KMS-11 (cell line): Measurements from ENCODE around the gene MYBL2.

Source experiments
- H2AFZ ChIP-seq: fragments of 200-600 bp; sonication (generic); 2 replicates; pipeline ENCODE4 v1.6.1; 2016; ENCODE audit warnings: antibody characterized with exemption, mixed run types, low read depth
- H3K27ac ChIP-seq: fragments of 200-600 bp; sonication (generic); 2 replicates; pipeline ENCODE4 v1.6.1; 2016; ENCODE audit warnings: mild to moderate bottlenecking, mixed run types
- H3K27me3 ChIP-seq: fragments of 200-600 bp; sonication (generic); 2 replicates; pipeline ENCODE4 v1.6.1; 2017; ENCODE audit warnings: mild to moderate bottlenecking, low read depth, mixed run types, moderate library complexity; ENCODE audit not compliant: insufficient read depth
- H3K36me3 ChIP-seq: fragments of 200-600 bp; sonication (generic); 2 replicates; pipeline ENCODE4 v1.6.1; 2017; ENCODE audit warnings: mild to moderate bottlenecking, mixed run types; ENCODE audit not compliant: insufficient read depth
- H3K4me1 ChIP-seq: fragments of 200-600 bp; sonication (generic); 2 replicates; pipeline ENCODE4 v1.6.1; 2016; ENCODE audit warnings: mild to moderate bottlenecking, low read depth, mixed run types; ENCODE audit not compliant: poor library complexity, severe bottlenecking
- H3K4me2 ChIP-seq: fragments of 200-600 bp; sonication (generic); 2 replicates; pipeline ENCODE4 v1.7.0; 2016; ENCODE audit warnings: mild to moderate bottlenecking, mixed run types
- H3K4me3 ChIP-seq: fragments of 200-600 bp; sonication (generic); IDR thresholded peaks from 2 replicates; pipeline ENCODE4 v1.6.1; 2017; ENCODE audit warnings: low read depth, low read length, mixed read lengths; ENCODE audit not compliant: insufficient read depth
- H3K79me2 ChIP-seq: fragments of 200-600 bp; sonication (generic); 2 replicates; pipeline ENCODE4 v1.6.1; 2016; ENCODE audit warnings: low read depth, mixed run types; ENCODE audit not compliant: insufficient read depth
- H3K9ac ChIP-seq: fragments of 200-600 bp; sonication (generic); 2 replicates; pipeline ENCODE4 v1.6.1; 2016; ENCODE audit warnings: mild to moderate bottlenecking, mixed run types
- H4K20me1 ChIP-seq: fragments of 200-600 bp; sonication (generic); 2 replicates; pipeline ENCODE4 v1.6.1; 2016; ENCODE audit warnings: mild to moderate bottlenecking, mixed run types; ENCODE audit not compliant: insufficient read depth
- TF ChIP-seq, protein P1 (sequence below): fragments of 200-600 bp; sonication (generic); conservative IDR thresholded peaks from 2 replicates; pipeline ENCODE4 v1.6.1; 2017; ENCODE audit warnings: low read depth, mild to moderate bottlenecking, antibody characterized with exemption, low read length, moderate library complexity, mixed read lengths

The MYBL2 gene

GRCh38 chr20:43726811-43727338 lies 60.0 kb downstream of the MYBL2 start, which contains the start of gene GTSF1L:
Gene GTSF1L, minus strand, starts transcription at chr20:43727002. Its CDS starts 308 bp downstream, at chr20:43726694.
- no peak within 1 kb of the TSS for H3K9ac ChIP-seq
- no peak within 1 kb of the TSS for H2AFZ ChIP-seq
- H3K4me2 ChIP-seq, result peak within 1 kb of the TSS; percentile 9; the same call in 1 of the 2 replicates
- peaks cover 17% of the 10 kb centered on the region for H3K4me1 ChIP-seq
- H3K36me3 ChIP-seq, result no peaks in the 10 kb centered on the region
- no peak within 1 kb of the TSS for H3K4me3 ChIP-seq
- no peak within 1 kb of the TSS for H3K27ac ChIP-seq
- no peaks in the 10 kb centered on the region for H3K27me3 ChIP-seq
- H3K79me2 ChIP-seq, result no peaks in the 10 kb centered on the region
- no peaks in the 10 kb centered on the region for H4K20me1 ChIP-seq
- TF ChIP-seq, protein P1, sequence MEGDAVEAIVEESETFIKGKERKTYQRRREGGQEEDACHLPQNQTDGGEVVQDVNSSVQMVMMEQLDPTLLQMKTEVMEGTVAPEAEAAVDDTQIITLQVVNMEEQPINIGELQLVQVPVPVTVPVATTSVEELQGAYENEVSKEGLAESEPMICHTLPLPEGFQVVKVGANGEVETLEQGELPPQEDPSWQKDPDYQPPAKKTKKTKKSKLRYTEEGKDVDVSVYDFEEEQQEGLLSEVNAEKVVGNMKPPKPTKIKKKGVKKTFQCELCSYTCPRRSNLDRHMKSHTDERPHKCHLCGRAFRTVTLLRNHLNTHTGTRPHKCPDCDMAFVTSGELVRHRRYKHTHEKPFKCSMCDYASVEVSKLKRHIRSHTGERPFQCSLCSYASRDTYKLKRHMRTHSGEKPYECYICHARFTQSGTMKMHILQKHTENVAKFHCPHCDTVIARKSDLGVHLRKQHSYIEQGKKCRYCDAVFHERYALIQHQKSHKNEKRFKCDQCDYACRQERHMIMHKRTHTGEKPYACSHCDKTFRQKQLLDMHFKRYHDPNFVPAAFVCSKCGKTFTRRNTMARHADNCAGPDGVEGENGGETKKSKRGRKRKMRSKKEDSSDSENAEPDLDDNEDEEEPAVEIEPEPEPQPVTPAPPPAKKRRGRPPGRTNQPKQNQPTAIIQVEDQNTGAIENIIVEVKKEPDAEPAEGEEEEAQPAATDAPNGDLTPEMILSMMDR, result no peak

DNA sequence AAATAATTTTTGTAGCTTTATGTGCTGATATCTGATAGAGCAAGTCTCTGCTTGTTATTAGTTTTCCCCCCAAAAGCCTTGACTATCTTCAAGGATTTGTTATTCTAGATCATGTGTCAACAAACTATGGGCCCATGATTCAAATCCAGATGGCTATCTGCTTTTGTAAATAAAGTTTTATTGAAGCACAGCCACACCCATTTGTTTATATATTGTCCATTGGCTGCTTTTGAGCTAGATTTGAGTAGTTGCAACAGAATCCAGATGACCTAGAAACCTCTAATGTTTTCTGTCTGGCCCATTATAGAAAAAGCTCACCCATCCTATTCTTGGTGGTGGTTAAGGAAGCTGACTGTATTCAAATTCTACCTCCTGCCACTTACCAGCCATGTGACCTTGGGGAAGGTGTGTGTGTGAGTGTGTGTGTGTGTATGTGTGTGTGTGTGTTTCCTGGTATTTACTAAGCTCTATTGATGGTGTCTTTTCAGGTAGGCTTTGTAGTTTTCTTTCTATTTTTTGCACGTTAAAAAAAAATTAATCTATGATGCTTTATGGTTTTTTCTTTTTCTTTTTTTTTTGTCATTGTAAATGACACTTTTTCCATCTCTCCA lies 61.2 kb downstream of the MYBL2 start:
- H3K9ac ChIP-seq, result no peak overlapping the region
- no peak overlapping the region for H3K4me3 ChIP-seq
- H3K27me3 ChIP-seq, result no peaks in the 10 kb centered on the region
- no peak overlapping the region for H3K27ac ChIP-seq
- no peaks in the 10 kb centered on the region for H3K79me2 ChIP-seq
- H3K4me2 ChIP-seq, result peak overlapping the region; percentile 9; the same call in 1 of the 2 replicates
- H3K4me1 ChIP-seq, result peaks cover 12% of the 10 kb centered on the region
- no peaks in the 10 kb centered on the region for H3K36me3 ChIP-seq
- H4K20me1 ChIP-seq, result no peaks in the 10 kb centered on the region
- TF ChIP-seq, protein P1, result no peak
- no peak overlapping the region for H2AFZ ChIP-seq

DNA sequence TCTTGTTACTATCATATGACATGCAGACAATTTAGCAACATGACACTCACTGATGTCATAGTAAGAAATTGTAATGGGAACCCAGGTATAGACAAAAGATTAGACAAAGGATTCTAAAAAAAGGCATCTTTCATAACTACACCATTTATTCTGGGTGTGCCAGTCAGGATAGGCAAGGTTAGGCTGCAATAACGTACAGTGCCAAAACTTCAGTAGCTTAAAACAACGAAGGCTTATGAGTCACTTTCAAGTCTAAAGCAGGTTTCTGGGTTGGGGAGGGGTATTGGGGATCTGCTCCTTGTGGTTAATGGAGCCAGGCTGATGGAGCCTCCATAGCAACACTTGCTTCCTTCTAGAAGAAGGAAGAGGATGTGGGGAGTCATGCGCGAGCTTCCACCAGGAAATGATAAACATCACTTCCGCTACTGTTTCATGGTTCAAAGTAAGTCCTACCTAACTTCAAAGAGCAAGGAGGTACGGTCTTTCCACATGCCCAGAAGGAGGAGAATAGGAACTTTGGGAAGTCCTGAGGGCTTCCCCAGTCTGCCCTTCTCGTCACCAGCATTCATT lies 61.9 kb downstream of the MYBL2 start:
- TF ChIP-seq, protein P1, result no peak
- H3K27ac ChIP-seq, result no peak overlapping the region
- H2AFZ ChIP-seq, result no peak overlapping the region

GRCh38 chr20:43731469-43731868 lies 64.6 kb downstream of the MYBL2 start:
- H3K27me3 ChIP-seq, result no peaks in the 10 kb centered on the region
- H3K4me1 ChIP-seq, result peaks cover 17% of the 10 kb centered on the region
- no peak overlapping the region for H3K27ac ChIP-seq
- TF ChIP-seq, protein P1, result no peak
- no peaks in the 10 kb centered on the region for H4K20me1 ChIP-seq
- no peak overlapping the region for H2AFZ ChIP-seq
- H3K4me3 ChIP-seq, result no peak overlapping the region
- H3K36me3 ChIP-seq, result no peaks in the 10 kb centered on the region
- H3K4me2 ChIP-seq, result no peak overlapping the region
- no peak overlapping the region for H3K9ac ChIP-seq
- H3K79me2 ChIP-seq, result no peaks in the 10 kb centered on the region

More for the DNA sequence above, 61.9 kb downstream of the MYBL2 start:
- Histone ChIP-seq H3K9ac (no peak overlapping the region), H3K36me3 (no peaks in the 10 kb centered on the region), H4K20me1 (no peaks in the 10 kb centered on the region), H3K4me3 (no peak overlapping the region), H3K4me1 (peaks cover 15% of the 10 kb centered on the region), H3K27me3 (no peaks in the 10 kb centered on the region), H3K79me2 (no peaks in the 10 kb centered on the region), H3K4me2 (no peak overlapping the region; the same call in 1 of the 2 replicates)
